ENCODE data around the gene TBX10.
"Not testable (repeated sequence)": the region's sequence is repeated elsewhere in the genome, so short reads cannot be mapped to it uniquely, and the experiment has no call there.

Gene TBX10

GRCh38 chr11:67664213-67664585, 24.6 kb upstream of the TBX10 start:
- no peak for DNase-seq (ENCODE audit: low spot score)

- DNase-seq (ENCODE audit: low spot score): peak; percentile 3
Observed at GRCh38 chr11:67663532-67664212, 24.1 kb upstream of the TBX10 start.

GRCh38 chr11:67662835-67663531, 23.4 kb upstream of the TBX10 start:
- no peak for DNase-seq (ENCODE audit: low spot score)

- peak; percentile 4 for DNase-seq (ENCODE audit: low spot score)
Observed at GRCh38 chr11:67662142-67662834, 22.7 kb upstream of the TBX10 start.

- not testable (repeated sequence) for DNase-seq (ENCODE audit: low spot score)
Observed at GRCh38 chr11:67660752-67661151, 21.2 kb upstream of the TBX10 start.

- not testable (repeated sequence) for DNase-seq (ENCODE audit: low spot score)
Observed at GRCh38 chr11:67659651-67660165, 20.1 kb upstream of the TBX10 start.

GRCh38 chr11:67657300-67657699, 17.7 kb upstream of the TBX10 start:
- no peak for DNase-seq (ENCODE audit: low spot score)

GRCh38 chr11:67656278-67656922, 16.8 kb upstream of the TBX10 start:
- no peak for DNase-seq (ENCODE audit: low spot score)

GRCh38 chr11:67654225-67654624, 14.7 kb upstream of the TBX10 start:
- DNase-seq (ENCODE audit: low spot score): no peak

GRCh38 chr11:67652965-67653845, 13.6 kb upstream of the TBX10 start:
- DNase-seq (ENCODE audit: low spot score): no peak

- DNase-seq (ENCODE audit: low spot score): no peak
Observed at GRCh38 chr11:67651976-67652781, 12.6 kb upstream of the TBX10 start.

GRCh38 chr11:67649634-67650510, 10.3 kb upstream of the TBX10 start:
- no peak for DNase-seq (ENCODE audit: low spot score)

GRCh38 chr11:67648796-67649613, 9.4 kb upstream of the TBX10 start:
- DNase-seq (ENCODE audit: low spot score): no peak

- no peak for DNase-seq (ENCODE audit: low spot score)
Observed at GRCh38 chr11:67648140-67648795, 8.7 kb upstream of the TBX10 start.

GRCh38 chr11:67647471-67647870, 7.9 kb upstream of the TBX10 start:
- no peak for DNase-seq (ENCODE audit: low spot score)

GRCh38 chr11:67646535-67647336, 7.2 kb upstream of the TBX10 start:
- no peak for DNase-seq (ENCODE audit: low spot score)

Measured in GM03348 (cell line).